SK-N-SH (cell line): ENCODE data around the gene MBP. TPM values are rescaled to one million over a fixed set of nuclear protein-coding genes. Genes with fewer than 3 reads are reported as not detected.

Source experiments
- CTCF ChIA-PET: fragments of 300-600, 350-600 bp; formaldehyde crosslinking; extraction: SDS; loops from one replicate; lab custom pipeline; 2021; lab: Yijun Ruan, JAX
- POLR2A ChIA-PET: fragments of 350-600 bp; sonication (Branson Sonifier 250); formaldehyde crosslinking; extraction: SDS; loops from one replicate; lab custom pipeline; 2020; ENCODE audit warnings: antibody characterized with exemption, inconsistent platforms; lab: Yijun Ruan, JAX
- DNase-seq: peaks from one replicate; pipeline ENCODE4 v3.0.0; 2012
- H2AFZ ChIP-seq: fragments of 200-600 bp; sonication (generic); 2 replicates; pipeline ENCODE4 v1.8.1; 2016; ENCODE audit warnings: antibody characterized with exemption, mild to moderate bottlenecking, low read depth
- H3F3A ChIP-seq: fragments of 200-600 bp; sonication (generic); replicated peaks from 2 replicates; pipeline ENCODE3; 2016; ENCODE audit warnings: antibody characterized with exemption, mild to moderate bottlenecking; ENCODE audit not compliant: insufficient read depth
- H3K27ac ChIP-seq, 2 experiments: fragments of 200-500 bp in 1 of 2; fragments of 200-600 bp in 1 of 2; sonication (Bioruptor generic) in 1 of 2; sonication (generic), shearing (Covaris generic) in 1 of 2; 2 replicates each; pipeline versions ENCODE4 v1.5.1 to v1.6.1; 2014 to 2016; ENCODE audit warnings: low read depth in 2 of 2, inconsistent platforms in 1 of 2, low read length in 1 of 2, mild to moderate bottlenecking in 1 of 2, mixed read lengths in 1 of 2
- H3K27me3 ChIP-seq: fragments of 200-600 bp; sonication (generic), shearing (Covaris generic); 2 replicates; pipeline ENCODE4 v1.6.1; 2016; ENCODE audit warnings: mixed run types; ENCODE audit not compliant: insufficient read depth
- H3K36me3 ChIP-seq, 2 experiments: fragments of 200-500 bp in 1 of 2; fragments of 200-600 bp in 1 of 2; sonication (Bioruptor generic) in 1 of 2; sonication (generic) in 1 of 2; replicated peaks in 1 of 2; 2 replicates each; pipeline versions ENCODE3 to v1.5.1; 2014 to 2016; ENCODE audit warnings: low read length in 1 of 2, mild to moderate bottlenecking in 1 of 2; ENCODE audit not compliant: insufficient read depth in 2 of 2, control insufficient read depth in 1 of 2
- H3K4me1 ChIP-seq, 2 experiments: fragments of 200-500 bp in 1 of 2; fragments of 200-600 bp in 1 of 2; sonication (Bioruptor generic) in 1 of 2; sonication (generic), shearing (Covaris generic) in 1 of 2; 2 replicates each; pipeline versions ENCODE4 v1.5.1 to v1.6.1; 2014 to 2016; ENCODE audit warnings: low read depth in 1 of 2, low read length in 1 of 2, mixed run types in 1 of 2; ENCODE audit not compliant: insufficient read depth in 2 of 2, control insufficient read depth in 1 of 2
- H3K4me2 ChIP-seq: fragments of 200-600 bp; sonication (generic), shearing (Covaris generic); 2 replicates; pipeline ENCODE4 v1.6.1; 2017; ENCODE audit warnings: mixed run types
- H3K4me3 ChIP-seq, 2 experiments: fragments of 200-500 bp in 1 of 2; fragments of 200-600 bp in 1 of 2; sonication (Bioruptor generic) in 1 of 2; sonication (generic), shearing (Covaris generic) in 1 of 2; 2 replicates each; pipeline versions ENCODE4 v1.5.1 to v1.8.1; 2014 to 2016; ENCODE audit warnings: low read depth in 2 of 2, inconsistent platforms in 1 of 2, low read length in 1 of 2, mild to moderate bottlenecking in 1 of 2, mixed read lengths in 1 of 2, moderate library complexity in 1 of 2
- H3K79me2 ChIP-seq: fragments of 200-600 bp; sonication (generic); 2 replicates; pipeline ENCODE4 v1.8.1; 2017; ENCODE audit warnings: mild to moderate bottlenecking; ENCODE audit not compliant: insufficient read depth
- H3K9ac ChIP-seq: fragments of 200-600 bp; sonication (generic); 2 replicates; pipeline ENCODE4 v1.6.1; 2017; ENCODE audit warnings: mixed run types
- H3K9me2 ChIP-seq: fragments of 200-600 bp; sonication (generic); 2 replicates; pipeline ENCODE4 v1.6.1; 2017; ENCODE audit warnings: mixed run types
- H3K9me3 ChIP-seq: fragments of 200-600 bp; sonication (generic); 2 replicates; pipeline ENCODE4 v1.6.1; 2017; ENCODE audit warnings: mixed run types, mild to moderate bottlenecking, moderate library complexity
- H4K20me1 ChIP-seq: fragments of 200-600 bp; sonication (generic); 2 replicates; pipeline ENCODE4 v1.6.1; 2017; ENCODE audit warnings: mild to moderate bottlenecking, mixed run types; ENCODE audit not compliant: insufficient read depth
- ELF1 ChIP-seq: IDR thresholded peaks from 2 replicates; pipeline ENCODE4 v1.4.0; 2012
- GABPA ChIP-seq: IDR thresholded peaks from 2 replicates; pipeline ENCODE4 v1.4.0; 2012; ENCODE audit warnings: low read depth, mild to moderate bottlenecking
- GATA2 ChIP-seq: sonication (generic); formaldehyde crosslinking; IDR thresholded peaks from 2 replicates; pipeline ENCODE4 v1.5.0; 2020; ENCODE audit warnings: mild to moderate bottlenecking, missing genetic modification reagents
- JUND ChIP-seq: IDR thresholded peaks from 2 replicates; pipeline ENCODE4 v1.4.0; 2012
- MEF2A ChIP-seq: IDR thresholded peaks from 2 replicates; pipeline ENCODE4 v1.4.0; 2012; ENCODE audit warnings: low read depth, borderline replicate concordance
- MXI1 ChIP-seq: IDR thresholded peaks from 2 replicates; pipeline ENCODE4 v1.6.1; 2012; ENCODE audit warnings: mild to moderate bottlenecking, low read depth, low read length, improper control_type of control experiment
- RCOR1 ChIP-seq: fragments of 150-350 bp; IDR thresholded peaks from 2 replicates; pipeline ENCODE4 v1.6.1; 2017; ENCODE audit warnings: antibody characterized with exemption, low read length
- RFX5 ChIP-seq: IDR thresholded peaks from 2 replicates; pipeline ENCODE4 v1.6.1; 2012; ENCODE audit warnings: mild to moderate bottlenecking, improper control_type of control experiment, low read length
- RXRA ChIP-seq: IDR thresholded peaks from 2 replicates; pipeline ENCODE4 v1.4.0; 2012; ENCODE audit warnings: low read depth, mild to moderate bottlenecking, borderline replicate concordance
- SMC3 ChIP-seq: IDR thresholded peaks from 2 replicates; pipeline ENCODE4 v1.6.1; 2012; ENCODE audit warnings: low read depth, low read length, improper control_type of control experiment
- TAF1 ChIP-seq: IDR thresholded peaks from 2 replicates; pipeline ENCODE4 v1.6.1; 2012; ENCODE audit warnings: low read depth, mild to moderate bottlenecking, low read length, moderate library complexity, borderline replicate concordance
- TEAD4 ChIP-seq: IDR thresholded peaks from 2 replicates; pipeline ENCODE4 v1.4.0; 2012; ENCODE audit warnings: mild to moderate bottlenecking, borderline replicate concordance; ENCODE audit not compliant: insufficient read depth
- YY1 ChIP-seq: IDR thresholded peaks from 2 replicates; pipeline ENCODE4 v1.4.0; 2012; ENCODE audit warnings: low read depth, mild to moderate bottlenecking
- ZBTB33 ChIP-seq: IDR thresholded peaks from 2 replicates; pipeline ENCODE4 v1.4.0; 2012; ENCODE audit warnings: low read depth, borderline replicate concordance
- WGBS: methylation state at CpG from one replicate; pipeline ENCODE4 v1.1.6; 2017; ENCODE audit warnings: low lambda C conversion rate; 5-methylcytosine and 5-hydroxymethylcytosine counted together
- polyA plus RNA-seq, 3 experiments: library from polyadenylated mRNA; depleted of rRNA; stranded (reverse); fragments of >200 nt; gene quantifications; 2 replicates each; pipeline ENCODE4 v1.2.3, GENCODE V29; 2012
- TF ChIP-seq, protein P1 (sequence below): fragments of 150-350 bp; IDR thresholded peaks from 2 replicates; pipeline ENCODE4 v1.6.1; 2017; ENCODE audit warnings: antibody characterized with exemption, low read length, low read depth, borderline replicate concordance
- TF ChIP-seq, protein P2 (sequence below): fragments of 150-350 bp; IDR thresholded peaks from 2 replicates; pipeline ENCODE4 v1.6.1; 2016; ENCODE audit warnings: mild to moderate bottlenecking, low read depth, low read length
- TF ChIP-seq, protein P3 (sequence below): IDR thresholded peaks from 2 replicates; pipeline ENCODE4; 2012

Gene MBP
- polyA plus RNA-seq, 1 of the 3 experiments (the other 2 are of a cell fraction), result 1.6 TPM

- TF ChIP-seq GABPA, result no peak
- TF ChIP-seq ELF1, result no peak
- TF ChIP-seq, protein P1, sequence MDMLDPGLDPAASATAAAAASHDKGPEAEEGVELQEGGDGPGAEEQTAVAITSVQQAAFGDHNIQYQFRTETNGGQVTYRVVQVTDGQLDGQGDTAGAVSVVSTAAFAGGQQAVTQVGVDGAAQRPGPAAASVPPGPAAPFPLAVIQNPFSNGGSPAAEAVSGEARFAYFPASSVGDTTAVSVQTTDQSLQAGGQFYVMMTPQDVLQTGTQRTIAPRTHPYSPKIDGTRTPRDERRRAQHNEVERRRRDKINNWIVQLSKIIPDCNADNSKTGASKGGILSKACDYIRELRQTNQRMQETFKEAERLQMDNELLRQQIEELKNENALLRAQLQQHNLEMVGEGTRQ, result no peak
- TF ChIP-seq JUND, result no peak
- TF ChIP-seq TEAD4, result no peak
- TF ChIP-seq GATA2 (CRISPR knock-in tag), result no peak
Measured at GRCh38 chr18:77098029-77098428, 34.6 kb downstream of the MBP start (continued).

GRCh38 chr18:77096936-77097886 is 35.4 kb downstream of the MBP start:
- Histone ChIP-seq H2AFZ (no peak overlapping the region), H3K4me2 (no peak overlapping the region), H3K27ac (no peak overlapping the region), H3F3A (peaks cover 17% of the 10 kb centered on the region), H3K9me2 (no peaks in the 10 kb centered on the region)
- CTCF ChIA-PET, result interaction anchor here (0.7 to 1.4 kb wide), 3 partner anchors 13 to 276 kb away, joined by 3 read pairs; no protein-coding TSS in a partner anchor
- TF ChIP-seq RCOR1 (no peak), RXRA (no peak), MEF2A (no peak), YY1 (no peak)
- TF ChIP-seq, all 33 proteins: peak for 0
- WGBS, result 86% methylated on average over 8 of the region's 11 CpGs
- Histone ChIP-seq H3K4me1 (peaks cover 18 to 39% of the 10 kb centered on the region in 2 experiments), H3K79me2 (no peaks in the 10 kb centered on the region), H3K27me3 (no peaks in the 10 kb centered on the region), H3K9ac (no peak overlapping the region), H3K9me3 (no peaks in the 10 kb centered on the region), H4K20me1 (no peaks in the 10 kb centered on the region), H3K4me3 (no peak overlapping the region), H3K36me3 (no peaks in the 10 kb centered on the region)
- POLR2A ChIA-PET, result no interaction called here
- no peak for DNase-seq

DNA sequence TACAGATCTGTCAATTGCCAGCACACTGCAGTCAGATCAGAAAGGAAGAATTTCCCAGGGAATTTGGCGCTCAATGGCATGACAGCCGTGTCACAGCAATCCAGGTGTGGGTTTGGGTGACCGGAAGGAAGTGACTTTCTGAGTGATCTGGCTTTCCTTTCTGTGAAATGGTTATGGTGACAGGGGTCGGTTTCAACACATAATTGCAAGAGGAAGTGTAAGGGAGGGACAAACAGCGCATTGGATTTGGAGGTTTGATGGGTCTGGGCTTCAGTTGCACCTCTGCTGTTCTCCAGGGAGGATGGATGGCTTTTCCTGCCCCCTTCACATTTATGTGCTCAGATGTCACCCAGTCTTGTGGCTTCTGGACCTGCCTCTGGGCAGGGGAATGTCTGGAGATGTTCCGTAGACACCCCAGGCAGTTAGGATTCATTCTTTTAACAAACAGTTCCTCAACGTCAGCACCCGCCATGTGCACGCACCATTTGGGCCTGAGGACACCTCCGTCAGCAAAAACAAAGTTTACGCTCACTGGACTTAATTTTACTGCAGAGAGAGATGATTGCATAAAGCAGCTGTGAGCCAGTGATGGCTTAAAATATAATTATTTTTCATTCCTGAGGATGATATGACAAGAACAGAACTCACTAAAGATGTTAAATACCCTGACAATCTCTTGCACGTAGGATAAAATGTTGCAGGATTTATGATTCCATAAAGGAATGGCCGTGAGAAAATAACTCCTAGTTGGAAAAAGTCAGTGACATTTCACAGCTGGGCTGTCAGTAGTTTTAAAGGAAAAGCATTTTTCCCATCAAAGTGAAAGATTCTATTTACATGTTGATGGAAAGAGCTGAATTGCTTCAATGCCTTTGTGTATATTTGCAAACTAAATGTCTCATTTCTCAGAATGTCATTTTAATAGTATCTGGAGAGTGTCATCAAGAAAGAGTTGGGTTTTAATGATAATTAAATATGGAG is 36.9 kb downstream of the MBP start:
- Histone ChIP-seq H3K9me2 (no peaks in the 10 kb centered on the region), H3K9me3 (no peaks in the 10 kb centered on the region), H3K4me1 (peaks cover 9 to 23% of the 10 kb centered on the region in 2 experiments), H3K9ac (no peak overlapping the region), H3K27ac (no peak overlapping the region; a peak in 1 of 4 replicates), H3F3A (peaks cover 2% of the 10 kb centered on the region), H3K27me3 (no peaks in the 10 kb centered on the region), H3K4me2 (no peak overlapping the region), H3K4me3 (no peak overlapping the region), H3K36me3 (no peaks in the 10 kb centered on the region), H2AFZ (no peak overlapping the region), H4K20me1 (no peaks in the 10 kb centered on the region), H3K79me2 (no peaks in the 10 kb centered on the region)
- ChIA-PET CTCF (interaction anchor here (0.7 to 1.3 kb wide), 3 partner anchors 12 to 114 kb away, joined by 3 to 4 read pairs (median 3); no protein-coding TSS in a partner anchor), POLR2A (no interaction called here)
- 88% methylated on average over 12 of the region's 13 CpGs for WGBS
- DNase-seq, result no peak
- TF ChIP-seq MXI1 (no peak), YY1 (no peak), RFX5 (no peak), SMC3 (no peak), RCOR1 (no peak), TAF1 (no peak), ELF1 (no peak), ZBTB33 (no peak)
- TF ChIP-seq, protein P2, sequence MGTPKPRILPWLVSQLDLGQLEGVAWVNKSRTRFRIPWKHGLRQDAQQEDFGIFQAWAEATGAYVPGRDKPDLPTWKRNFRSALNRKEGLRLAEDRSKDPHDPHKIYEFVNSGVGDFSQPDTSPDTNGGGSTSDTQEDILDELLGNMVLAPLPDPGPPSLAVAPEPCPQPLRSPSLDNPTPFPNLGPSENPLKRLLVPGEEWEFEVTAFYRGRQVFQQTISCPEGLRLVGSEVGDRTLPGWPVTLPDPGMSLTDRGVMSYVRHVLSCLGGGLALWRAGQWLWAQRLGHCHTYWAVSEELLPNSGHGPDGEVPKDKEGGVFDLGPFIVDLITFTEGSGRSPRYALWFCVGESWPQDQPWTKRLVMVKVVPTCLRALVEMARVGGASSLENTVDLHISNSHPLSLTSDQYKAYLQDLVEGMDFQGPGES, result no peak
- TF ChIP-seq, protein P3, sequence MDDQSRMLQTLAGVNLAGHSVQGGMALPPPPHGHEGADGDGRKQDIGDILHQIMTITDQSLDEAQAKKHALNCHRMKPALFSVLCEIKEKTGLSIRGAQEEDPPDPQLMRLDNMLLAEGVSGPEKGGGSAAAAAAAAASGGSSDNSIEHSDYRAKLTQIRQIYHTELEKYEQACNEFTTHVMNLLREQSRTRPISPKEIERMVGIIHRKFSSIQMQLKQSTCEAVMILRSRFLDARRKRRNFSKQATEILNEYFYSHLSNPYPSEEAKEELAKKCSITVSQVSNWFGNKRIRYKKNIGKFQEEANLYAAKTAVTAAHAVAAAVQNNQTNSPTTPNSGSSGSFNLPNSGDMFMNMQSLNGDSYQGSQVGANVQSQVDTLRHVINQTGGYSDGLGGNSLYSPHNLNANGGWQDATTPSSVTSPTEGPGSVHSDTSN, result no peak
